ENCODE data around the gene TMEM100.

DNA sequence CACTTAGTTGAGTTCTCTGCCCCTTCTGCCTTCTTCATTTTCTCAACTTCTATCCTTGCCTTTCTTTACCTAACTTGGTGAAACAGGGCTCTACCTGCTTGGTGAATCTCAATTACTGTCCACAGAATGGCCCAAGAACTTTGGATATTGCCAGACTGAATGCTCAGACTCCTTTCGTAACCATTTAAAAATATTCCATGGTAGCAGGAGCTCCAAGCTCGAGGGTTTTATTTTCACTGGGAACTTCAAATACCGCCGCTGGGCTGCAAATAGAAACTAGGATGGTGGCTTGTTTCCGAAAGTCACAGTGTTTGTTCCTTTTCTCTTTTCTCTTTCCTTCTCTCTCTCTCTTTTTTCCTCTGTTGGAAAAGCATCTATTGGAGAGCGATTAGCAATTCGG, 13.2 kb downstream of the TMEM100 start:
- TF ChIP-seq CTCF (conservative IDR thresholded peaks at IDR 0.05; ENCODE audit: low read length) (no peak), EZH2phosphoT487 (IDR thresholded peaks at IDR 0.05; ENCODE audit: borderline replicate concordance) (no peak)

All from Loucy (cell line).